NCI-H1694 treated with DMSO at 0.1 percent for 48 hours (cell line): ENCODE results near the gene APOBEC3F.
"Not testable (repeated sequence)": the region's sequence is repeated elsewhere in the genome, so short reads cannot be mapped to it uniquely, and the experiment has no call there.

Experiments
- DNase-seq: peaks from one replicate; lab custom pipeline; 2025; lab: John Stamatoyannopoulos, UW

The APOBEC3F gene

DNA sequence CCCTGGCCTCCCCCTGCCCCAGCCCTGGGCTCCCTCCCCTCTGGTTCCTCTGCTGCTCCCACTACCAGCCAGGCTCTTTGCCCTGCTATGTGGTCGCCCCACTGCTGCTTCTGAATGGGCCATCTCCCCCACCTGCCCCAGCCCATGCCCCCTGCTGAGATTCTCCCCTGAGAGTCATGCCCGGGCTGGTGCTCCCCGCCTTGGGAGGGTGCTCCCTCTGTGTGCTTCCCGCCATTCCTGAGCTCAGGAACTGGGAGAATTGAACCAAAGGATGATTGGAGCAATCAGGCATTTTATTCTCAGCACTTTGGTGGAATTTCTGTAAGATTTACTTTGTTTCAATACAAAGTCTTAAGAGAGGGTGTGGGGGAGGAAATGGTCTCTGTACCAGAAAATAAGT lies 12.9 kb upstream of the APOBEC3F start:
- no peak for DNase-seq

- no peak for DNase-seq
Measured at GRCh38 chr22:39028281-39028680, 12.4 kb upstream of the APOBEC3F start.

DNA sequence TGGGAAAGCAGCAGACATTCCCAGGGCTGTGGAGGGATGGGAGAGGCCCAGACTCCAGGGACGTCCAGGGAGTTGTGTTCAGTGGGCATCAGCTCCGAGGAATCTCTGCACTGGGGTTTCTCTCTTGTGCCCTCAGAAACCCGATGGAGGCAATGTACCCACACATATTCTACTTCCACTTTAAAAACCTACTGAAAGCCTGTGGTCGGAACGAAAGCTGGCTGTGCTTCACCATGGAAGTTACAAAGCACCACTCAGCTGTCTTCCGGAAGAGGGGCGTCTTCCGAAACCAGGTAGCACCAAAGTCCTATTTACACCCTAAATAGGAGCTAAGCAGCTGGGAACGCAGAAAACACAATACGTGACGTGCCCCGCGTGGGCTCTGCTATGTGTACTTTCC lies 11.4 kb upstream of the APOBEC3F start:
- no peak for DNase-seq

GRCh38 chr22:39030705-39031104 lies 10.0 kb upstream of the APOBEC3F start:
- no peak for DNase-seq

DNA sequence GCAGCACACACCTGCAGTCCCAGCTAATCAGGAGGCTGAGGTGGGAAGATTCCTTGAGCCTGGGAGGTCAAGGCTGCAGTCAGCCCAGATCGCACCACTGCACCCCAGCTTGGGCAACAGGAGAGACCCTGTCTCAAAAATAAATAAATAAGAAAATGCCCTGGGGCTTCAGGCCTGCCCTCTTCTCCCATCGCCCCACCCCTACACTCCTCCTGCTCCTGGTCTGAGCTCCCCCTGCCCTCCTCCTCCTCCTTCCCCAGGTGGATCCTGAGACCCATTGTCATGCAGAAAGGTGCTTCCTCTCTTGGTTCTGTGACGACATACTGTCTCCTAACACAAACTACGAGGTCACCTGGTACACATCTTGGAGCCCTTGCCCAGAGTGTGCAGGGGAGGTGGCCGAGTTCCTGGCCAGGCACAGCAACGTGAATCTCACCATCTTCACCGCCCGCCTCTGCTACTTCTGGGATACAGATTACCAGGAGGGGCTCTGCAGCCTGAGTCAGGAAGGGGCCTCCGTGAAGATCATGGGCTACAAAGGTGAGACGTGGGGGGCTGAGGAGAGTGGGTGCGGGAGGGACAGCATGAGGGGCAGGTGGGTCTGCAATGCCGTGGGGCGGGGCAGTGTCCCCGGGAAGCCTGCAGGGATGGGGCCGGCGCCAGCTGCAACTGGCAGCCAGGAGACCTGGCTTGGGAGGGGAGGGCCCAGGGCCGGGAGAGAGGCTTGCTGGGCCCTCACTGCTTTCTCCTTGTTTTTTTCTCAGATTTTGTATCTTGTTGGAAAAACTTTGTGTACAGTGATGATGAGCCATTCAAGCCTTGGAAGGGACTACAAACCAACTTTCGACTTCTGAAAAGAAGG lies 9.0 kb upstream of the APOBEC3F start:
- not testable (repeated sequence) for DNase-seq

DNA sequence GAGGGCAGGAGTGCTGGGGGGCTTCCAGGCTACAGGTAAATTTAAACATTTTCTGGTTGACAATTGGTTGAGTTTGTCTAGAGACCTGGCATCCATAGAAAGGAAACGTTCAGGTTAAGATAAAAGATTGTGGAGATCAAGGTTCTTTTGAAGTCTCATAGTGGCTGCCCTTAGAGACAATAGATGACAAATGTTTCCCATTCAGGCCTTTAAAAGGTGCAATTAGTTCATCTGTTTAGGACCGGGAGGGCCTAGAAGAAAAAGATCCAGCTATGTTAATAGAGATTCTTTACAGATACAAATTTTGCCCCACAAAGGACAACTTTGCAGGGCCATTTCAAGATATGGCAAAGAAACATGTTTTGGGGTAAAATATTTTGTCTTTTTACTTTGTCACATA lies 3.6 kb upstream of the APOBEC3F start:
- DNase-seq = not testable (repeated sequence)

DNA sequence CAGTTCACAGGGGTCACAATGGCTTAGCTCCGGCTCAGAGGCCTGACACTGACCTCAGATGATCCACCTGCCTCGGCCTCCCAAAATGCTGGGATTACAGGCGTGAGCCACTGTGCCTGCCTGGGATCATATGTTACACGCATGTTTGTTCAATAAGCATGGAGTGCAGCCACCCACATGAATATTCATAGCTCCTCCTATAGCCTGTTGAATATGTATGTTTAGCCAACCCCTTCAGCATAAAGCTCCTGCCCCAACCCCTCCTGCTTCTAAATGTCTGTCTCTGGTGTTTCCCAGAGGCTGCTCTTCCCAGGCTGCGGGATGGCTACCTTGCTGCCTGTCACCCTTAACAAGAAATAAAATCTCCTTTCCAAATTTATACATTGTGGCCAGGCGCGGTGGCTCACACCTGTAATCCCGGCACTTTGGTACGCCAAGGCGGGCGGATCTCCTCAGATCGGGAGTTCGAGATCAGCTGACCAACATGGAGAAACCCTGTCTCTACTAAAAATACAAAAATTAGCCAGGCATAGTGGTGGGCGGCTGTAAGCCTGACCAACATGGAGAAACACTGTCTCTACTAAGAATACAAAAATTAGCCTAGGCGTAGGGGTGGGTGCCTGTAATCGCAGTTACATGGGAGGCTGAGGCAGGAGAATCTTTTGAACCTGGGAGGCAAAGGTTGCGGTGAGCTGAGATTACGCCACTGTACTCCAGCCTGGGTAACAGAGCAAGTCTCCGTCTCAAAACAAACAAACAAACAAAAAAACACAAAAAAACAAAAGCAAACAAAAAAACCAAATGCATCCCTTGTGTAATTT lies 1.1 kb upstream of the APOBEC3F start:
- no peak for DNase-seq

GRCh38 chr22:39040155-39040537 lies 518 bp upstream of the APOBEC3F start:
- DNase-seq = not testable (repeated sequence)

GRCh38 chr22:39041908-39042307 lies 1.2 kb downstream of the APOBEC3F start:
- DNase-seq = no peak

DNA sequence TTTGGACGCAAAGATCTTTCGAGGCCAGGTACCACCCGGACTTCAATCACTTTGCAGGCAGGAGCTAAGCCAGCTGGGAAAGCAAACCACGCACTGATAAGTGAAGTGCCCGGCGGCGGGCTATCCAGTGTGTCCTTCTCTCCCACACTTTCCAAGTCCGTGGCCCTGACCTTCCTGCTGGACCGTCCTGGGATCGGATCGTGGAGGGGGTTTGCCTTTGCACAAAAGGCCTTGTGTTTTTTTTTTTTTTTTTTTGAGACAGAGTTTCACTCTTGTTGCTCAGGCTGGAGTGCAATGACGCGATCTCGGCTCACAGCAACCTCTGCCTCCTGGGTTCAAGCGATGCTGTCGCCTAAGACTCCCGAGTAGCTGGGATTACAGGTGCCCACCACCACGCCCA lies 2.4 kb downstream of the APOBEC3F start:
- DNase-seq = not testable (repeated sequence)

- DNase-seq = not testable (repeated sequence)
Measured at GRCh38 chr22:39045136-39045535, 4.5 kb downstream of the APOBEC3F start.

- not testable (repeated sequence) for DNase-seq
Measured at GRCh38 chr22:39049486-39049885, 8.8 kb downstream of the APOBEC3F start.

- DNase-seq = not testable (repeated sequence)
Measured at GRCh38 chr22:39051844-39052495, 11.3 kb downstream of the APOBEC3F start.

GRCh38 chr22:39055658-39056057 lies 15.0 kb downstream of the APOBEC3F start:
- DNase-seq = no peak

GRCh38 chr22:39061290-39061689 lies 20.6 kb downstream of the APOBEC3F start:
- DNase-seq = not testable (repeated sequence)

- not testable (repeated sequence) for DNase-seq
Measured at GRCh38 chr22:39061951-39062350, 21.3 kb downstream of the APOBEC3F start.

GRCh38 chr22:39063904-39064303 lies 23.2 kb downstream of the APOBEC3F start:
- DNase-seq = not testable (repeated sequence)

DNA sequence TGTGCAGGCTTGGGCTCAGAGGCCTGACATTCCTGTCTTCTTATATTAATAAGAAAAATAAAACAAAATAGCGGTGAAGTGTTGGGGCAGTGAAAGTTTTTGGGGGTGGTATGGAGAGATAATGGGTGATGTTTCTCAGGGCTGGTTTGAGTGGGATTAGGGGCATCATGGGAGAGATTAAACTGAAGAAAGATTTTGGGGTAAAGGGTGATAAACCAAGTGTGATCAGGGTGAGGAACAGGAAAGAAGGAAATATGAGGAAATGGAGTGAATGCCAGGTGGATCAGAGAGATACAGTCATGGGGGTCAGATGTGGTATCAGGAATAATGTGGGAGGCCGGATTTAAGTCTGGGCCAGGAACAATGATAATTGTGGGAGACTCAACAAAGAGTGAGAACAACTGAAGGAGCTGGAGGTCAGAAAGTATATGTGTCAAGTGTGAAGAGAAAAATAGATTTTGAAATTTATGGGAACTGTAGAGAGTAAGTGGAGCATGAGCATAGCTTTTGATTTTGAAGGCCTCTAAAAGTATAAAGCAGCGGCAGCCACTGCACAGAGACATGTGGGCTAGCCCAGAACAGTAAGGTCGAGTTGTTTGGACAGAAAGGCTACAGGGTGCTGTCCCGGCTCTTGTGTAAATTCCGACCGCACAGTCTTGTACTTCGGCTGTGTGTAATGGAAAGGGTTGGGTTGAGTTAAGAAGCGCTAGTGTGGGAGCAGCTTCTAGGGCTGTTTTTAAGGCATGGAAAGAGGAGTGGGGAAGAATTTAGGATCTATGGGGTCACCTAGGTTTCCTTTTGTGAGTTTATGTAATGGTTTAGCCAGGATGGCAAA lies 26.0 kb downstream of the APOBEC3F start:
- not testable (repeated sequence) for DNase-seq

- DNase-seq = no peak
Measured at GRCh38 chr22:39068033-39068785, 27.5 kb downstream of the APOBEC3F start.

DNA sequence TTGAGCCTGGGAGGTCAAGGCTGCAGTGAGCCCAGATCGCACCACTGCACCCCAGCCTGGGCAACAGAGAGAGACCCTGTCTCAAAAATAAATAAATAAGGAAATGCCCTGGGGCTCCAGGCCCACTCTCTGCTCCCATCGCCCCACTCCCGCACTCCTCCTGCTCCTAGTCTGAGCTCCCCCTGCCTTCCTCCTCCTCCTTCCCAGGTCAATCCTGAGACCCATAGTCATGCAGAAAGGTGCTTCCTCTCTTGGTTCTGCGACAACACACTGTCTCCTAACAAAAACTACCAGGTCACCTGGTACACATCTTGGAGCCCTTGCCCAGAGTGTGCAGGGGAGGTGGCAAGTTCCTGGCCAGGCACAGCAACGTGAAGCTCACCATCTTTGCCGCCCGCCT lies 29.5 kb downstream of the APOBEC3F start:
- DNase-seq = no peak

GRCh38 chr22:39072581-39072981 lies 31.9 kb downstream of the APOBEC3F start:
- DNase-seq = not testable (repeated sequence)
